ENCODE results near the gene SPOCK3.
"Not testable (repeated sequence)": the region's sequence is repeated elsewhere in the genome, so short reads cannot be mapped to it uniquely, and the experiment has no call there.

Gene SPOCK3

GRCh38 chr4:166726832-166727231, 507.5 kb downstream of the SPOCK3 start:
- Mint-ChIP-seq H3K9me3 (no peaks in the 10 kb centered on the region), H3K27me3 (ENCODE audit: low read depth) (no peaks in the 10 kb centered on the region), H3K27ac (no peak overlapping the region), H3K36me3 (ENCODE audit: low read depth) (no peaks in the 10 kb centered on the region), H3K4me3 (no peak overlapping the region), H3K4me1 (no peaks in the 10 kb centered on the region)
- no peak for TF ChIP-seq CTCF (IDR thresholded peaks at IDR 0.05; ENCODE audit: unreplicated experiment in 3 of 3)

GRCh38 chr4:166724369-166724768, 509.9 kb downstream of the SPOCK3 start:
- H3K27me3 Mint-ChIP-seq (ENCODE audit: low read depth) = no peaks in the 10 kb centered on the region
- H3K4me3 Mint-ChIP-seq = no peak overlapping the region
- no peaks in the 10 kb centered on the region for H3K4me1 Mint-ChIP-seq
- no peak for TF ChIP-seq CTCF (IDR thresholded peaks at IDR 0.05; ENCODE audit: unreplicated experiment in 3 of 3)
- H3K27ac Mint-ChIP-seq = peak overlapping the region in 1 of 3 experiments; percentile 75
- no peaks in the 10 kb centered on the region for H3K36me3 Mint-ChIP-seq (ENCODE audit: low read depth)
- no peaks in the 10 kb centered on the region for H3K9me3 Mint-ChIP-seq

- H3K27me3 Mint-ChIP-seq (ENCODE audit: low read depth) = no peaks in the 10 kb centered on the region
- peak overlapping the region in 1 of 3 experiments; percentile 75 for H3K27ac Mint-ChIP-seq
- TF ChIP-seq CTCF (IDR thresholded peaks at IDR 0.05; ENCODE audit: unreplicated experiment in 3 of 3) = no peak
- no peak overlapping the region for H3K4me3 Mint-ChIP-seq
- H3K4me1 Mint-ChIP-seq = no peaks in the 10 kb centered on the region
- H3K36me3 Mint-ChIP-seq (ENCODE audit: low read depth) = no peaks in the 10 kb centered on the region
- no peaks in the 10 kb centered on the region for H3K9me3 Mint-ChIP-seq
Observed at GRCh38 chr4:166723532-166724140, 510.7 kb downstream of the SPOCK3 start.

GRCh38 chr4:166715748-166716713, 518.3 kb downstream of the SPOCK3 start:
- not testable (repeated sequence) for H3K27me3 Mint-ChIP-seq (ENCODE audit: low read depth); H3K36me3 Mint-ChIP-seq (ENCODE audit: low read depth); H3K4me1 Mint-ChIP-seq; H3K27ac Mint-ChIP-seq; H3K4me3 Mint-ChIP-seq
- H3K9me3 Mint-ChIP-seq = peaks cover 11% of the 10 kb centered on the region

- Mint-ChIP-seq H3K36me3 (ENCODE audit: low read depth) (no peaks in the 10 kb centered on the region), H3K4me1 (no peaks in the 10 kb centered on the region), H3K27ac (no peak overlapping the region), H3K4me3 (no peak overlapping the region), H3K27me3 (ENCODE audit: low read depth) (no peaks in the 10 kb centered on the region), H3K9me3 (peaks cover 11% of the 10 kb centered on the region)
- no peak for TF ChIP-seq CTCF (IDR thresholded peaks at IDR 0.05; ENCODE audit: unreplicated experiment in 3 of 3)
Observed at GRCh38 chr4:166700592-166700991, 533.7 kb downstream of the SPOCK3 start.

- Mint-ChIP-seq H3K36me3 (ENCODE audit: low read depth) (no peaks in the 10 kb centered on the region), H3K4me1 (peaks cover 12% of the 10 kb centered on the region), H3K4me3 (no peak overlapping the region), H3K9me3 (no peaks in the 10 kb centered on the region), H3K27ac (no peak overlapping the region), H3K27me3 (ENCODE audit: low read depth) (no peaks in the 10 kb centered on the region)
- TF ChIP-seq CTCF (IDR thresholded peaks at IDR 0.05; ENCODE audit: unreplicated experiment in 3 of 3) = no peak
Observed at GRCh38 chr4:166688835-166689234, 545.5 kb downstream of the SPOCK3 start.

Measured in nephron (organoid).